Pancreas (tissue), 10 donors: Measurements from ENCODE around the gene TTLL8. TPM values are rescaled to one million over a fixed set of nuclear protein-coding genes. Genes with fewer than 3 reads are reported as not detected.

Source experiments
- ATAC-seq, 4 donors: fragments of 200-7000 bp; cut with Tn5 transposase; one replicate each; pipeline versions ENCODE4 v1.8.0 to v1.9.1; 2020; ENCODE audit warnings: mild to moderate bottlenecking in 4 of 4, moderate library complexity in 4 of 4
- DNase-seq, 6 donors: peaks; one replicate each; pipeline ENCODE4 v3.0.0-alpha.2; 2020
- FAIRE-seq: peaks from 2 replicates; lab custom pipeline; 2012; peaks lifted over from hg19 to GRCh38; lab: Jason Lieb, UNC
- H3K27ac ChIP-seq, 4 donors: fragments of 200-600 bp; sonication (generic); 1 replicate in 3 of 4; 2 replicates in 1 of 4; pipeline versions ENCODE4 v1.5.0 to v1.8.0; 2020
- H3K27me3 ChIP-seq, 4 donors: fragments of 200-600 bp; one replicate each; pipeline ENCODE4 v1.8.0; 2021
- H3K36me3 ChIP-seq, 3 donors: fragments of 200-600 bp; sonication (generic) in 1 of 3; one replicate each; pipeline versions ENCODE4 v1.5.0 to v1.8.0; 2020 to 2021
- H3K4me1 ChIP-seq, 3 donors: fragments of 200-600 bp; one replicate each; pipeline ENCODE4 v1.8.0; 2021
- H3K4me3 ChIP-seq, 4 donors: fragments of 200-600 bp; sonication (generic) in 2 of 4; one replicate each; pipeline versions ENCODE4 v1.5.0 to v1.8.0; 2020 to 2021
- H3K9me3 ChIP-seq, 4 donors: fragments of 200-600 bp; one replicate each; pipeline ENCODE4 v1.8.0; 2021
- CTCF ChIP-seq, 4 donors: fragments of 200-600 bp; sonication (generic) in 3 of 4; IDR thresholded peaks; one replicate each; pipeline versions ENCODE4 v1.5.0 to v1.8.0; 2021; ENCODE audit warnings: antibody characterized with exemption in 4 of 4
- WGBS, 2 donors: extraction: QIAGEN DNeasy Blood & Tissue Kit; methylation state at CpG; one replicate each; pipeline ENCODE4 v1.1.7; 2013; 5-methylcytosine and 5-hydroxymethylcytosine counted together
- intact Hi-C, 3 donors: fragments of 100-400 bp; cut with DNase I; formaldehyde crosslinking; loops; one replicate each; pipeline versions ENCODE4 v1.11.1 to v1.14.2; 2022
- polyA plus RNA-seq, 2 donors: library from polyadenylated mRNA; stranded (reverse); fragments of 200-250 nt; gene quantifications; one replicate each; pipeline ENCODE4 v1.2.3, GENCODE V29; 2013
- total RNA-seq, 6 donors: library from RNA; stranded (reverse); fragmentation: NEBNext Ultra II Directional in 4 of 6; extraction: Animal tissue kit (Norgen Biotek cat#: 25700) in 4 of 6; gene quantifications; one replicate each; pipeline versions ENCODE4 v1.2.1 to v1.2.4, GENCODE V29; 2021 to 2023
- donor health status: healthy with polysubstance abuse.
- donor health status: DM: no; HTN: no; CAD: no; lungs with moderate emphysema.
- donor health status: DM: no; HTN: no; CAD: no.
- donor health status: control.
- donor health status: control.
- donor health status: Bipolar disorder and iron deficiency.
- donor health status: DM: yes; HTN: yes; CAD: no.
- donor health status: DM: no; HTN: no; CAD: no.
- donor health status: DM: no; HTN: no; CAD: no.
- donor health status: DM: yes; HTN: yes; CAD: no.

The TTLL8 gene
- total and polyA plus RNA-seq, 8 donors = not detected

- intact Hi-C loops = no loop called here
- Histone ChIP-seq H3K9me3 (no peaks in the 10 kb centered on the region), H3K4me3 (no peak overlapping the region), H3K4me1 (no peaks in the 10 kb centered on the region), H3K36me3 (no peaks in the 10 kb centered on the region), H3K27me3 (peaks cover 0 to 17% (median 4%) of the 10 kb centered on the region in 4 donors), H3K27ac (no peak overlapping the region)
- ATAC-seq (no peak), FAIRE-seq (no peak), DNase-seq (peak in 4 of 6 donors; percentile 19 to 76 (median 42))
- 61 to 68% methylated on average over 40 to 46 of the region's 46 CpGs for WGBS, 2 donors
- TF ChIP-seq CTCF (IDR thresholded peaks at IDR 0.05) = no peak
These were observed 48.1 kb downstream of the TTLL8 start for GRCh38 chr22:50009765-50010675.

- no peak for TF ChIP-seq CTCF (IDR thresholded peaks at IDR 0.05)
- Histone ChIP-seq H3K9me3 (no peaks in the 10 kb centered on the region), H3K27me3 (peaks cover 0 to 11% (median 3%) of the 10 kb centered on the region in 4 donors), H3K4me1 (no peaks in the 10 kb centered on the region), H3K27ac (no peak overlapping the region), H3K4me3 (no peak overlapping the region), H3K36me3 (no peaks in the 10 kb centered on the region)
- FAIRE-seq (no peak), ATAC-seq (no peak), DNase-seq (peak in 1 of 6 donors; percentile 71)
- WGBS, 2 donors = 81 to 84% methylated on average over 16 of the region's 16 CpGs
- intact Hi-C loops = no loop called here
These were observed 48.8 kb downstream of the TTLL8 start for GRCh38 chr22:50009251-50009650.

- no peaks in the 10 kb centered on the region for H3K4me1 ChIP-seq
- 77% methylated on average over 24 of the region's 24 CpGs for WGBS, 2 donors
- no peaks in the 10 kb centered on the region for H3K9me3 ChIP-seq
- no peak for TF ChIP-seq CTCF (IDR thresholded peaks at IDR 0.05)
- peaks cover 0 to 6% (median 2%) of the 10 kb centered on the region in 4 donors for H3K27me3 ChIP-seq
- no peak overlapping the region for H3K4me3 ChIP-seq
- H3K36me3 ChIP-seq = no peaks in the 10 kb centered on the region
- no peak overlapping the region for H3K27ac ChIP-seq
- DNase-seq (peak in 1 of 6 donors; percentile 50), ATAC-seq (peak in 1 of 4 donors; percentile 6), FAIRE-seq (no peak)
- intact Hi-C loops = no loop called here
These were observed 49.7 kb downstream of the TTLL8 start for GRCh38 chr22:50008151-50009040.

- no peaks in the 10 kb centered on the region for H3K4me1 ChIP-seq
- intact Hi-C loops = no loop called here
- 75 to 77% methylated on average over 3 of the region's 3 CpGs for WGBS, 2 donors
- ATAC-seq (no peak), DNase-seq (no peak), FAIRE-seq (no peak)
- TF ChIP-seq CTCF (IDR thresholded peaks at IDR 0.05) = no peak
- H3K36me3 ChIP-seq = no peaks in the 10 kb centered on the region
- peaks cover 0 to 6% (median 2%) of the 10 kb centered on the region in 4 donors for H3K27me3 ChIP-seq
- no peaks in the 10 kb centered on the region for H3K9me3 ChIP-seq
- H3K4me3 ChIP-seq = no peak overlapping the region
- no peak overlapping the region for H3K27ac ChIP-seq
These were observed 51.0 kb downstream of the TTLL8 start for GRCh38 chr22:50007057-50007511.
